Heart left ventricle (tissue), 16 donors: ENCODE data around the gene C19orf44. TPM values are rescaled to one million over a fixed set of nuclear protein-coding genes. Genes with fewer than 3 reads are reported as not detected.
A peak's percentile ranks its signal among the peaks of the same experiment; 100 is the strongest.

Experiments
- ATAC-seq, 4 donors: fragments of 200-7000 bp; cut with Tn5 transposase; one replicate each; pipeline ENCODE4 v1.9.1; 2020 to 2022; ENCODE audit warnings: moderate library complexity in 4 of 4, mild to moderate bottlenecking in 3 of 4, moderate number of reproducible peaks in 1 of 4
- DNase-seq, 5 donors: peaks; one replicate each; pipeline ENCODE4 v3.0.0-alpha.2; 2020
- H3K27ac ChIP-seq, 12 donors: fragments of 200-600 bp; sonication (generic) in 4 of 12; one replicate each; pipeline versions ENCODE4 v1.5.0 to v1.8.0; 2016 to 2022; ENCODE audit warnings: mild to moderate bottlenecking in 2 of 12
- H3K27me3 ChIP-seq, 9 donors: fragments of 200-600 bp; sonication (generic) in 2 of 9; one replicate each; pipeline versions ENCODE4 v1.5.1 to v1.8.0; 2016 to 2022; ENCODE audit warnings: mild to moderate bottlenecking in 3 of 9
- H3K36me3 ChIP-seq, 9 donors: fragments of 200-600 bp; sonication (generic) in 2 of 9; one replicate each; pipeline versions ENCODE4 v1.5.0 to v1.8.0; 2018 to 2022; ENCODE audit warnings: mild to moderate bottlenecking in 2 of 9
- H3K4me1 ChIP-seq, 12 donors: fragments of 200-600 bp; sonication (generic) in 4 of 12; one replicate each; pipeline versions ENCODE4 v1.5.0 to v1.8.0; 2016 to 2022; ENCODE audit warnings: mild to moderate bottlenecking in 3 of 12
- H3K4me3 ChIP-seq, 12 donors: fragments of 200-600 bp; sonication (generic) in 4 of 12; one replicate each; pipeline versions ENCODE4 v1.5.0 to v1.8.0; 2017 to 2022; ENCODE audit warnings: mild to moderate bottlenecking in 9 of 12, moderate library complexity in 4 of 12
- H3K9me3 ChIP-seq, 12 donors: fragments of 200-600 bp; sonication (generic) in 4 of 12; one replicate each; pipeline versions ENCODE4 v1.5.0 to v1.8.0; 2016 to 2022; ENCODE audit warnings: mild to moderate bottlenecking in 1 of 12
- CTCF ChIP-seq, 12 donors: fragments of 200-600 bp; sonication (generic) in 4 of 12; IDR thresholded peaks; one replicate each; pipeline versions ENCODE4 v1.5.0 to v1.8.0; 2018 to 2022; ENCODE audit warnings: antibody characterized with exemption in 12 of 12, mild to moderate bottlenecking in 5 of 12
- POLR2A ChIP-seq, 2 donors: fragments of 450-650 bp; IDR thresholded peaks; one replicate each; pipeline ENCODE4 v1.6.1; 2017; ENCODE audit warnings: antibody characterized with exemption in 2 of 2, mild to moderate bottlenecking in 2 of 2, moderate library complexity in 2 of 2
- WGBS, 4 donors: extraction: QIAGEN DNeasy Blood & Tissue Kit in 2 of 4; methylation state at CpG; one replicate each; pipeline versions ENCODE4 v1.1.5 to v1.1.7; 2013 to 2018; 5-methylcytosine and 5-hydroxymethylcytosine counted together
- intact Hi-C, 10 donors: fragments of 100-400 bp; cut with DNase I; formaldehyde crosslinking; loops; one replicate each; pipeline versions ENCODE4 v1.11.1 to v1.14.2; 2022
- polyA plus RNA-seq, 2 donors: library from polyadenylated mRNA; stranded (reverse); fragments of 200-250 nt; gene quantifications; one replicate each; pipeline ENCODE4 v1.2.3, GENCODE V29; 2013
- total RNA-seq, 9 donors: library from RNA; depleted of rRNA in 2 of 9; stranded (reverse); fragments of >200 nt in 2 of 9; fragmentation: NEBNext Ultra II Directional in 3 of 9; extraction: Animal tissue kit (Norgen Biotek cat#: 25700) in 3 of 9; gene quantifications; one replicate each; pipeline versions ENCODE4 v1.1.0 to v1.2.4, GENCODE V29; 2016 to 2023
- donor health status: ischemic (EF 13 %, LVEDD 7.1; RV severe dilation, severe dysfunction).
- donor health status: healthy with polysubstance abuse.
- donor health status: DM: no; HTN: yes; CAD: no.
- donor health status: DM: no; HTN: no; CAD: no.
- donor health status: ischemic (EF 25% LVEDD 6.9; RV normal size, moderate dysfunction).
- donor health status: ischemic (EF 25% LVEDD 5.7; RV mildly dilated, moderate dysfunction).
- donor health status: healthy.
- donor health status: DM: yes; HTN: yes; CAD: no.
- donor health status: ischemic (EF 35%, LVEDD 5.7; RV mildly dilated, moderate dysfunction).
- donor health status: nonischemic (EF 11% LVEDD 7.7; RV severe dilation, severe dysfunction).
- donor health status: DM: yes; HTN: yes; CAD: no.
- donor health status: PGD.
- donor health status: ischemic (EF 29% LVEDD 5.4; RV normal size, mild dysfunction).
- donor health status: nonischemic (EF 23%, LVEDD 6.1; RV moderate dilation, normal function).

The C19orf44 gene
- total and polyA plus RNA-seq, 11 donors = 1.6 to 4.8 (median 3.3) TPM

GRCh38 chr19:16457195-16457953 is 38.8 kb upstream of the C19orf44 start:
- no peaks in the 10 kb centered on the region for H3K27me3 ChIP-seq
- DNase-seq = peak; percentile 43 to 81 (median 65)
- peaks cover 23 to 93% (median 67%) of the 10 kb centered on the region in 12 donors for H3K4me1 ChIP-seq
- peak overlapping the region in 7 of 12 donors; percentile 9 to 32 (median 17) for H3K4me3 ChIP-seq
- TF ChIP-seq POLR2A (IDR thresholded peaks at IDR 0.05) = no peak
- TF ChIP-seq CTCF (IDR thresholded peaks at IDR 0.05) = no peak
- no peaks in the 10 kb centered on the region for H3K9me3 ChIP-seq
- no peaks in the 10 kb centered on the region for H3K36me3 ChIP-seq
- peak overlapping the region; percentile 71 to 95 (median 78) for H3K27ac ChIP-seq
- intact Hi-C loops = no loop called here
- 8 to 10% (median 8%) methylated on average over 15 to 16 of the region's 16 CpGs for WGBS, 4 donors
- peak; percentile 23 to 32 (median 30) for ATAC-seq

GRCh38 chr19:16457954-16458331 is 38.3 kb upstream of the C19orf44 start:
- Histone ChIP-seq H3K27me3 (no peaks in the 10 kb centered on the region), H3K9me3 (no peaks in the 10 kb centered on the region), H3K36me3 (no peaks in the 10 kb centered on the region), H3K4me1 (peaks cover 25 to 93% (median 69%) of the 10 kb centered on the region in 12 donors), H3K27ac (peak overlapping the region; percentile 71 to 95 (median 78)), H3K4me3 (peak overlapping the region in 1 of 12 donors; percentile 17)
- ATAC-seq (peak; percentile 16 to 59 (median 39)), DNase-seq (peak in 1 of 5 donors; percentile 76)
- 27 to 34% (median 31%) methylated on average over 8 of the region's 8 CpGs for WGBS, 4 donors
- intact Hi-C loops = no loop called here
- no peak for TF ChIP-seq CTCF (IDR thresholded peaks at IDR 0.05)
- TF ChIP-seq POLR2A (IDR thresholded peaks at IDR 0.05) = no peak

- no peak for DNase-seq
- Histone ChIP-seq H3K36me3 (no peaks in the 10 kb centered on the region), H3K9me3 (no peaks in the 10 kb centered on the region), H3K4me1 (peaks cover 28 to 94% (median 73%) of the 10 kb centered on the region in 12 donors), H3K27me3 (no peaks in the 10 kb centered on the region), H3K27ac (peak overlapping the region; percentile 71 to 95 (median 78)), H3K4me3 (no peak overlapping the region)
- peak in 2 of 4 donors; percentile 5 to 9 for ATAC-seq
- TF ChIP-seq CTCF (IDR thresholded peaks at IDR 0.05) (no peak), POLR2A (IDR thresholded peaks at IDR 0.05) (no peak)
- intact Hi-C loops = no loop called here
- 72 to 74% (median 73%) methylated on average over 23 to 25 of the region's 25 CpGs for WGBS, 4 donors
Observed at GRCh38 chr19:16458391-16459341, 37.5 kb upstream of the C19orf44 start.

- Histone ChIP-seq H3K27me3 (no peaks in the 10 kb centered on the region), H3K27ac (peak overlapping the region in 8 of 12 donors; percentile 76 to 95 (median 90)), H3K9me3 (no peaks in the 10 kb centered on the region), H3K4me3 (no peak overlapping the region), H3K4me1 (peaks cover 24 to 94% (median 75%) of the 10 kb centered on the region in 12 donors), H3K36me3 (peaks cover 0 to under 1% (median 0%) of the 10 kb centered on the region in 9 donors)
- intact Hi-C loops = no loop called here
- WGBS, 4 donors = 84 to 90% (median 89%) methylated on average over 3 of the region's 3 CpGs
- ATAC-seq = no peak
- DNase-seq = no peak
- TF ChIP-seq POLR2A (IDR thresholded peaks at IDR 0.05) = no peak
- no peak for TF ChIP-seq CTCF (IDR thresholded peaks at IDR 0.05)
Observed at GRCh38 chr19:16459680-16460079, 36.5 kb upstream of the C19orf44 start.
